ENCODE measurements around the gene ADGRL3.

Gene ADGRL3

DNA sequence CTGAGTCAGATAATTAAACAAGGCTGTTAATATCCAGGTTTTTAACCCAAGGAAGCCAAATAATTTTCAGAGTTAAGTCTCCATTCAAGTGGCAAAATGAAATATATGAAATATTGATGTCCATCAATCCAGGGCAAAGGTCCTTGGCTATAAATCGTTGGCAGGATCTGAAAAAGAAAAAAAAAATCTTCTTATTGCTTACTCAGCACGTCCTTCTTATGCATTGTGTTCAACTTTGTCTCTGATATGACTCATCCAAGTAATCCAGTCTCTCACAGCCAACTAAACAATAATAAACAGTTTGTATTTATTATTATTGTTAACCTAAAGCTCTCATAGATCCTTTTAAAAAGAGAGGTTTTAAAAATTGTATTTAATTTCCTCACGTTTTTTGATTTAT lies 851.2 kb downstream of the ADGRL3 start:
- H3K4me3 ChIP-seq (ENCODE audit: low read depth, low read length) = no peak overlapping the region

DNA sequence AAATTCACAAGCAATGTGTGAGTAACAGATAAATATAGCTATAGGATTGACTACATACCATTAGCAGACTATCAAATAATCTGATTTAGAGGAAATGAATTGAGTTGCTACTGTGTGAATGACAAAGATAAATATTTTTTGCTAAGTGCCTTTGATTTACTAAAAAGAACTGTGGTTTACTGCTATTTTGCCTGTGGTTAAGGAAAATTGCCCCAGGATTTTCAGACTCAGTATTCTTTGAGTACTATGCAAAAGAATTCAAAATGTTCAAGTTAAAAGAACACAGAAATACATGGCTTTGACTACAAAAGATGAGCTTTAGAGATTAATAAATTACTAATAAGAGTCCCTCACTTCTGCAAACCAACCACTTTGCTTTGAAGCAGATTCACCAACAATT lies 853.8 kb downstream of the ADGRL3 start:
- no peak overlapping the region for H3K4me3 ChIP-seq (ENCODE audit: low read depth, low read length)

DNA sequence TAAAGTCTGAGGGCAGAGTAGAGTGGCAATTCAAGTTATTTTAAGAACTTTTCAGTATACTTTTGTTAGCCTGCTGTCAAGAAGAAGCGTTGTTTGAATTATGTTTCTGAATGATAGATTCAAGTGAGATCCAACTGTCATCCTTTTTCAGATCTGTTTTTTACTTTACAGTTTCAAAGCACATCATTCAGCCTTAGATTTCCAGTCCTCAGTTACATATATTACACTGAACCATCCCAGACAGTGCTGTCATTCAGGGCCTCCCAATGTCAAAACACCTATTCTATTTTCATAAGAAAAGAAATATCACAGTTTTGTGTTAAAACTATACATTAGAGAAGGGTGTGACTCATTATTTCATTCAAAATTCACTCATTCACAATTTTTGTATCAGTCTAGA lies 856.9 kb downstream of the ADGRL3 start:
- H3K4me3 ChIP-seq (ENCODE audit: low read depth, low read length) = no peak overlapping the region

DNA sequence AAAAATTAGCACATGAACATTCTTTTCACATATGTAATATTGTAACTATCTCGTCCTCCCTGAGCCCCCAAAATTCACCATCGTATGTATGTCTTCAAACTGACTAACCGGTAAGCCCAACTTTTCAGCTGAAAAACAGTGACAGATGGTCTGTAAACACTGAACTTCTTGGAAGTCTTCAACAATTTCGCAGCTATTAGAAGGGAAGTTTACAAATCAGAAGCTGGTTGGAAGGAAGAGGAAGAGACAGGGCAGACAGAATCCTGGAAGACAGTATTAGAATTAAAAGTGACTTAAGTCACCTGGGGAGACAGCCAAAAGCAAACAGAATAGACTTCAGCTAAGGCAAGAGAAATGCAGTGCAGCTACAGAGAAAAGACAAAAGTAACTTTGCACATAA lies 858.4 kb downstream of the ADGRL3 start:
- no peak overlapping the region for H3K4me3 ChIP-seq (ENCODE audit: low read depth, low read length)

DNA sequence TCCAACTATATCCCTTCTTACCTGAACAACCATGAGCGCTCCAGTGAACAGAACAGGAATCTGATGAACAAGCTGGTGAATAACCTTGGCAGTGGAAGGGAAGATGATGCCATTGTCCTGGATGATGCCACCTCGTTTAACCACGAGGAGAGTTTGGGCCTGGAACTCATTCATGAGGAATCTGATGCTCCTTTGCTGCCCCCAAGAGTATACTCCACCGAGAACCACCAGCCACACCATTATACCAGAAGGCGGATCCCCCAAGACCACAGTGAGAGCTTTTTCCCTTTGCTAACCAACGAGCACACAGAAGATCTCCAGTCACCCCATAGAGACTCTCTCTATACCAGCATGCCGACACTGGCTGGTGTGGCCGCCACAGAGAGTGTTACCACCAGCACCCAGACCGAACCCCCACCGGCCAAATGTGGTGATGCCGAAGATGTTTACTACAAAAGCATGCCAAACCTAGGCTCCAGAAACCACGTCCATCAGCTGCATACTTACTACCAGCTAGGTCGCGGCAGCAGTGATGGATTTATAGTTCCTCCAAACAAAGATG lies 870.2 kb downstream of the ADGRL3 start:
- H3K4me3 ChIP-seq (ENCODE audit: low read depth, low read length) = no peak overlapping the region

DNA sequence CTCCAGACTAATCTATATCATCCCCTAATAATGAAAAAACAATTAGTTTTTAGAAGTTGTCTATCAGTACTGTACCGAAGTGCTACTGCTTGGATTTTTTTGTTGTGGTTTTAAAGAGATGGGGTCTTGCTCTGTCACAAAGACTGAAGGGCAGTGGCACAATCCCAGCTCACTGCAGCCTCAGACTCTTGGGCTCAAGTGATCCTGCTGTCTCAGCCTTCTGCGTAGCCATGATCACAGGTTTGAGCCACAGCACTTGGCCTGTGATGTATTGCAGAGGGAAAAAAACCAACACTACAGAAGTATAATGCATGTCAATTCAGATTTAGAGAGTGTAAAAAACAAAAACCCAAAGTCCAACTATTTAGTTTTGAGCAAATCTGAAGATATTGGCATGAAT lies 875.0 kb downstream of the ADGRL3 start:
- no peak overlapping the region for H3K4me3 ChIP-seq (ENCODE audit: low read depth, low read length)

DNA sequence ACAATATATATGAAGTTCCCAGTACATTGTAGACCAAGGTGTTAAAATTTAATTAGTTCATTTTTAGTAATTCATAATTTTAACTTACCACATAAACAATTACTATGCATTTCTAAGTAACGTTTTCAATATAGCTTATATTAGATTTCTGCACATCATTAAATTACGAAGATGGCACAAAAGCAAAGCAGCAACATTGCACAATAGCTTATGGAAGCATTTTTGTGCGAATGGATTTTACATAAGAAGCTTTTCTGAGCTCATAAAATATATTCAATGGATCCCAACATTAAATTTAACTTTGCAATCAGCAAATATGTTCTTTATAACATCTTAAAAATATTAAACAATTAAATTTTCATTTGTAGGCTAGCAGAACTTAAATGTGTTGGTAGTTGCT lies 875.4 kb downstream of the ADGRL3 start:
- no peak overlapping the region for H3K4me3 ChIP-seq (ENCODE audit: low read depth, low read length)

DNA sequence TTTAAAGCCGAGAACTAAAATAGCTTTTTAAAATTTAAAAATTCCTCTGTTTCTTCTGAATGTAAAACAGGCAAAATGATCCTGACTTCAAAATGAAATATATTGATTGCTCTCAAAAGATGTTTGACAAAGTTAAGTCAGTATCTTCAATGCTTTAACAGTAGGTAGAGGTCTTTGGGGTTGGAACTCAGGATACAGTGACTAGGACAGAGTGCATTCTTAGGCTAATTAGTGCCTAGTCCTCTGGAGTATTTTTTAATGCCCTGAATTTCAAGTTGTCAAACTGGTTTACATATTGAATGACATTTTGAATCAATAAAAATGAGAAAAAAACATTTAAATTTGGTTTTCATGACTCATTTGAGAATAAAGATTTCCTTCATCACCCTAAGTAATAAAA lies 877.3 kb downstream of the ADGRL3 start:
- H3K4me3 ChIP-seq (ENCODE audit: low read depth, low read length) = no peak overlapping the region

DNA sequence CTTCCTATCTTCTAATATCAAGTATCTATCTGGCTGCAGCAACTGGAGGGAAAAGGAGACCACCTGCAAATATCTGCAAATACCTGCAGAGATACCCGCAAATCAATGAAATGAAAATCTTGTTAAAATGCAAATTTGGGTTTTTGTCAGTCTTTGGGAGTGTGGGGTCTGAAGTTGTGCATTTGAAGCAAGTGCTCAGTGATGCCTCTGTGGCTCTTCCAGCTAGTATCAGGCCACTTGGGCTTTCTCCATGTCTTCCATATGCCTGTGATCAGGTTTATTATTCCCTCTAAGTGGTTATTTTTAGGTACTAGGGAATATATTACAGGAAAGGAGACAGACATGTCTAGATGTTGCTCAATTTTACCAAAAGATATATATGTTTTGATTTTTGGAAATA lies 880.3 kb downstream of the ADGRL3 start:
- no peak overlapping the region for H3K4me3 ChIP-seq (ENCODE audit: low read depth, low read length)

DNA sequence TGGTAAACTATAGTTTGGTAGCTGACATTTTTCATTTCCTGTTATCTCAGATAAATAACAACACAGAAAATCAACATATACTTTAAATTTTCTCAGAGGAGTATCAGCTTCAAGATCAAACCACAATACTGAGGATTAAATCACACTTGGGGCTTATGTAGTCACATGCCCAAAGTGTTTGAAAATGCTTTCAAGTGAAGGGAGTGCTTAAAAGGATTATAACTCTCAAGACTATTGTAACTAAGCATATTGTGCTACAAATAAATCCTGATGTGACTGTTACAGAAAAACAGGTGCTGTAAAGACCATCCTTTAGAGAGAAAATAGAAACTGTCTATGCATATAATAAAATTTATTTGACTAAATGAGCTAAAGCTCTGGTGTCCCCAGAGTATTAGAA lies 887.6 kb downstream of the ADGRL3 start:
- no peak overlapping the region for H3K4me3 ChIP-seq (ENCODE audit: low read depth, low read length)

DNA sequence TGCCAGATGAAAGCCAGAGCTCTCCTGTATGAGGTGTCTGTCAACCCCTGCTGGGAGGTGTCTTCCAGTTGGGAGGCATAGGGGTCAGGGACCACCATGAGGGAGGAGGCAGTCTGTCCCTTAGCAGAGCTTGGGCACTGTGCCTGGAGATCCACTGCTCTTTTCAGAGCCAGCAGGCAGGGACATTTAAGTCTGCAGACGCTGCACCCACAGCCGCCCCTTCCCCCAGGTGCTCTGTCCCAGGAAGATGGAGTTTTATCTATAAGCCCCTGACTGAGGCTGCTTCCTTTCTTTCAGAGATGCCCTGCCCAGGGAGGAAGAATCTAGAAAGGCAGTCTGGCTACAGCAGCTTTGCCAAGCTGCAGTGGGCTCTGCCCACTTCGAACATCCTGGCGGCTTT lies 893.6 kb downstream of the ADGRL3 start:
- H3K4me3 ChIP-seq (ENCODE audit: low read depth, low read length) = no peak overlapping the region

DNA sequence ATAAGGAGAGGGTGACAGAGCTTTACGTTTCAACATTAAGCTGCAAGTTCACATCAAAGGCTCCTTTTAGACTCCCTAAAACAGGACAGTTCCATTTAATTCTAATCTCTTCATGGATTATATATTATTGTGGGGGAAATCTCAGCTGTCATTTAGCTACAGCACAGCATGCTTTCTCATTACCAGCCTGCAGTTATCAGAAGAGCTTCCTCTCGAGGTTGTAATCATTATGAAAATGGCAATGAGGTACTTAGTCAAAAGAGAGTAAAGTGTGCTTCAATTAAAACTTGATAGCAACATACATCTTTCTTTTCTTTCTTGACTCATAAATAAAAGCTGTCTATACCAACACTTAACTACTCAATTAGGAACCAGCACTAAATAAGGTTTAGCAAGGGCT lies 896.8 kb downstream of the ADGRL3 start:
- no peak overlapping the region for H3K4me3 ChIP-seq (ENCODE audit: low read depth, low read length)

DNA sequence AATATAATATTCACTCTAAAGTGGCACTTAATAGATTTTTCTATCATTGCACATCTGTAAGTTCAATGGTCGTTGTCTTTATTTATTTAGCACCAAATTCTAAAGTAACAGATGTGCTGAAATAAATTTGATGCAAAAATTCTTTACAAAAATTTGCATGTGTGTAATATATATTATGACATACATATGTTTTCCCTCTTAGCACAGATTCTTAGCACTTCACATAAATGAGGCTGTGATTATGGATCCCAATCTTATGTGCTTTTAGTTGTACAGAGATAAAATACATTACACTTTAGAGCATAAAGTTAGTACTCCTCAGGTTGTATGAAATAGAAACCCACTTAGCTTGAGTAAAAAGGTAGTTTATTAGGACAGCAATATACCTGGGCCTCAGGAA lies 915.1 kb downstream of the ADGRL3 start:
- H3K4me3 ChIP-seq (ENCODE audit: low read depth, low read length) = no peak overlapping the region

DNA sequence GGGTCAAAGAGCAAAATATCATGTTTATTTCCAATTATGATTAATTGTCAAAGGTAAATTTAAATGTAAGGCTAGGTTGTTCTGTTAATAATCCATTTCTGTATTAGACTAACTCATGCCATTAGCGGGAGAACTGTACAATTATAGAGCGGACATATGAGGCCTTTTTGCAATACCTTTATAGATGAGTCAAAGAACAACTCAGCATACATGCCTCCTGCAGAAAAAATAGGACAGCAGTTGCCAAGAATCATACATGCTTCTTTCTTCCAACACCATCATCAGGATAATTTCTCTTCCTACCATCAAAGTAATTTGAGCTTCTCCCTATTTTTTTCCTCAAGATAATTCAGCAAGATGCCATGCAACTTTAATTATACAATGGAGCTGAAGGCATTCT lies 917.8 kb downstream of the ADGRL3 start:
- no peak overlapping the region for H3K4me3 ChIP-seq (ENCODE audit: low read depth, low read length)

DNA sequence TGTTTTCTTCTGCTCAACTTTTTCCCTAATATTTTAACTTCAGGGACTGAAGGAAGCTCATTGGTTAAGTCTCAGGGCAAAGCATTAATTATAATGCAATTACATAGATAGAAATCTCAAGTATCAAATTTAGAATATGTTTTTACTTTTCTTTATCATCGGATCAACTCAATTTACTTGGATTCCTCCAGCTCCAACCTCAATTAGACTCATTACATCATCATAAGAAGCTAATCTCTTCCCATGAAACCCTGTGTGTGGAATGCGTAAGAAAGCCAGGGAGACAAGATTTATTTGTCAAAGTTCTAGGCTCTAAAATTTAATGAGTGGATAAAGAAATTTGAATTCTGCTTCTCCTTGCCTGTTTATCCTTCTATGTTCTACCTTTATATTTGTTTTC lies 918.4 kb downstream of the ADGRL3 start:
- H3K4me3 ChIP-seq (ENCODE audit: low read depth, low read length) = no peak overlapping the region

DNA sequence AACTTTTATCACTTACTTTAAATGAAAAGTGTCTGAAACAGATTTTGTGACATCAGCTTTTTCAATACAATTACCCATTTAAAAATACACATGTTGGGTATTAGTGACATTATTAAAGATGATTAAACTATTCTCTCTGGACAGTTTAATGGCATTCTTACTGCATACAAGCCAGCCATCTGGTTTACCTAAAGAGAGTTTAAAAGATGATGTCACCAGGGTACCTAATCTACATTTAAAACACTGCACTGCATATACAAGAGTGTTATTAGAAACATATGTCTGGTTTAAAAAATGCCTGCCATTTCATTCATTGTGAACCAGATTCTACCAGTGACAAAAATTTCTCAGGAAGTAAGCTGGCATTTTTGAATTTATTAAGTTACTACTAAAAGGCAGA lies 919.1 kb downstream of the ADGRL3 start:
- H3K4me3 ChIP-seq (ENCODE audit: low read depth, low read length) = no peak overlapping the region

DNA sequence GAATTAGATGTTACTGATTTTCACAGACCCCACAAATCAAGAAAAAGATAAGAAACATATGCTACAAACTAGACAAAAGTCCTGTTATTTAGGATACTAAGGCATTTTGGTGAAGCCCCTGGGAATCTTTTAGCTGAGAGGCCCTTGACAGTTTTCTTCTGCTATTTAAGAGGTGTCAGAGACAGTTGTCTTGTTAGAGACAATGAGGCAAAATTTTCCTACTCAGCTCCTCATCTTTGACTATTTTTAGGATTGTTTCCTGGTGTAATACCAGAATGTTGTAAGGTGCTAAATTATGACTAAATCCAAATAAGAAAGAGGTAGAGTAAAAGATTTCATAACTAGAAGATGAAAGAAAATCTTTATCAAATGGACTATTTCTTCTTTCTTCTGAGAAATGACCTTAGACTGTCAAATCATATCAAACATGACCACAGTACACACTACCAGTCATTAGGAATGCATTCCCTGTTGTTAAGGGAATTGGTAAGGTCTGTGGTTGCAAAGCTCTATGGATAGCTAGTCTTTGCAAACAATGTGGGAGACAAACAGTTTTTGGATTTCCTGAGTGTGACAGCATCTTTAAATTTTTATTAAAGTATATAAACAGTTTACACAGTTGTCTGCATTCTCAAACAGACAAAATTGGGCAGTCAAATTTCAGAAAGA lies 926.1 kb downstream of the ADGRL3 start:
- H3K4me3 ChIP-seq (ENCODE audit: low read depth, low read length) = no peak overlapping the region

Measured in iPS-11a (cell line).